HEK293 (cell line): ENCODE data around the gene ELMO1.

ENCODE experiments used
- CTCF ChIA-PET: fragments of 350-600 bp; formaldehyde crosslinking; extraction: SDS; loops from one replicate; lab custom pipeline; 2021; ENCODE audit warnings: antibody characterized with exemption; lab: Yijun Ruan, JAX
- POLR2A ChIA-PET: fragments of 300-600 bp; formaldehyde crosslinking; extraction: SDS; loops from one replicate; lab custom pipeline; 2020; ENCODE audit warnings: antibody characterized with exemption, inconsistent platforms; lab: Yijun Ruan, JAX
- H3K27ac ChIP-seq: fragments of 200-500 bp; sonication (Bioruptor generic); 2 replicates; pipeline ENCODE4 v1.5.1; 2014; ENCODE audit warnings: low read depth, low read length, control low read depth, inconsistent platforms; ENCODE audit errors: extremely low read depth
- H3K36me3 ChIP-seq, 2 experiments: fragments of 200-500 bp in 1 of 2; sonication (Bioruptor generic) in 1 of 2; 1 replicate in 1 of 2; 2 replicates in 1 of 2; pipeline ENCODE4 v1.5.1; 2014 to 2017; ENCODE audit warnings: inconsistent platforms in 2 of 2, low read length in 2 of 2; ENCODE audit not compliant: control insufficient read depth in 2 of 2, insufficient read depth in 1 of 2
- H3K4me1 ChIP-seq: fragments of 200-500 bp; sonication (Bioruptor generic); 2 replicates; pipeline ENCODE4 v1.5.1; 2014; ENCODE audit warnings: mild to moderate bottlenecking, low read length, inconsistent platforms; ENCODE audit not compliant: control insufficient read depth, insufficient read depth
- H3K4me3 ChIP-seq: 2 replicates; pipeline ENCODE4 v1.5.1; 2011; ENCODE audit warnings: low read depth, mild to moderate bottlenecking, control low read depth, low read length, moderate library complexity
- H3K9me3 ChIP-seq: fragments of 200-500 bp; sonication (Bioruptor generic); 2 replicates; pipeline ENCODE4 v1.5.1; 2014; ENCODE audit warnings: low read depth, low read length, inconsistent platforms; ENCODE audit not compliant: control insufficient read depth, insufficient read depth
- CTCF ChIP-seq: fragments of 450-650 bp; formaldehyde crosslinking; IDR thresholded peaks from 2 replicates; pipeline ENCODE4 v1.5.1; 2016; ENCODE audit warnings: missing biosample characterization, missing genetic modification characterization
- GLIS1 ChIP-seq: fragments of 450-650 bp; formaldehyde crosslinking; IDR thresholded peaks from 2 replicates; pipeline ENCODE4 v1.5.1; 2016; ENCODE audit warnings: missing biosample characterization, missing genetic modification characterization
- TCF7L2 ChIP-seq: IDR thresholded peaks from 2 replicates; pipeline ENCODE4 v1.6.1; 2011; ENCODE audit warnings: low read depth, mild to moderate bottlenecking, inconsistent platforms, low read length, moderate library complexity, borderline replicate concordance
- ZFP37 ChIP-seq: fragments of 450-650 bp; formaldehyde crosslinking; IDR thresholded peaks from 2 replicates; pipeline ENCODE4 v1.5.1; 2016; ENCODE audit warnings: missing biosample characterization, missing genetic modification characterization
- ZNF140 ChIP-seq: fragments of 450-650 bp; formaldehyde crosslinking; IDR thresholded peaks from 2 replicates; pipeline ENCODE4 v1.5.1; 2016; ENCODE audit warnings: missing biosample characterization, missing genetic modification characterization
- ZNF16 ChIP-seq: fragments of 450-650 bp; formaldehyde crosslinking; IDR thresholded peaks from 2 replicates; pipeline ENCODE4 v1.5.1; 2016; ENCODE audit warnings: low read depth, missing biosample characterization, missing genetic modification characterization
- ZNF2 ChIP-seq: fragments of 450-650 bp; formaldehyde crosslinking; IDR thresholded peaks from 2 replicates; pipeline ENCODE4 v1.5.1; 2016; ENCODE audit warnings: missing biosample characterization, missing genetic modification characterization
- ZNF223 ChIP-seq: fragments of 450-650 bp; formaldehyde crosslinking; IDR thresholded peaks from 2 replicates; pipeline ENCODE4 v1.5.1; 2016; ENCODE audit warnings: missing biosample characterization, missing genetic modification characterization
- ZNF24 ChIP-seq: fragments of 450-650 bp; formaldehyde crosslinking; IDR thresholded peaks from 2 replicates; pipeline ENCODE4 v1.5.1; 2016; ENCODE audit warnings: missing biosample characterization, missing genetic modification characterization
- ZNF366 ChIP-seq: fragments of 450-650 bp; formaldehyde crosslinking; conservative IDR thresholded peaks from 2 replicates; pipeline ENCODE4 v1.5.1; 2016; ENCODE audit warnings: missing biosample characterization, missing genetic modification characterization
- ZNF513 ChIP-seq: fragments of 450-650 bp; IDR thresholded peaks from 2 replicates; pipeline ENCODE4 v1.5.1; 2018; ENCODE audit warnings: missing biosample characterization, missing genetic modification characterization
- ZNF530 ChIP-seq: fragments of 450-650 bp; formaldehyde crosslinking; IDR thresholded peaks from 2 replicates; pipeline ENCODE4 v1.5.1; 2016; ENCODE audit warnings: low read depth, missing biosample characterization, missing genetic modification characterization
- ZNF544 ChIP-seq: fragments of 450-650 bp; formaldehyde crosslinking; IDR thresholded peaks from 2 replicates; pipeline ENCODE4 v1.5.0; 2017; ENCODE audit warnings: missing biosample characterization, missing genetic modification characterization
- ZNF571 ChIP-seq: fragments of 450-650 bp; formaldehyde crosslinking; IDR thresholded peaks from 2 replicates; pipeline ENCODE4 v1.5.0; 2017; ENCODE audit warnings: missing biosample characterization, missing genetic modification characterization
- ZNF777 ChIP-seq: fragments of 450-650 bp; formaldehyde crosslinking; IDR thresholded peaks from 2 replicates; pipeline ENCODE4 v1.5.1; 2017; ENCODE audit warnings: missing biosample characterization, missing genetic modification characterization, borderline replicate concordance
- TF ChIP-seq, protein P1 (sequence below): fragments of 450-650 bp; formaldehyde crosslinking; IDR thresholded peaks from 2 replicates; pipeline ENCODE4 v1.5.1; 2017; ENCODE audit warnings: missing biosample characterization, missing genetic modification characterization
- TF ChIP-seq, protein P2 (sequence below): fragments of 450-650 bp; formaldehyde crosslinking; IDR thresholded peaks from 2 replicates; pipeline ENCODE4 v1.5.1; 2016; ENCODE audit warnings: missing biosample characterization, missing genetic modification characterization
- TF ChIP-seq, protein P3 (sequence below): fragments of 450-650 bp; formaldehyde crosslinking; IDR thresholded peaks from 2 replicates; pipeline ENCODE4; 2016; ENCODE audit warnings: missing biosample characterization, missing genetic modification characterization

Gene ELMO1

GRCh38 chr7:36874041-36874440, 574.6 kb downstream of the ELMO1 start:
- Histone ChIP-seq H3K9me3 (no peaks in the 10 kb centered on the region), H3K36me3 (no peaks in the 10 kb centered on the region), H3K27ac (no peak overlapping the region), H3K4me3 (no peak overlapping the region), H3K4me1 (no peaks in the 10 kb centered on the region; the same call in 1 of the 2 replicates)
- CTCF ChIA-PET, result no interaction called here
- POLR2A ChIA-PET, result no interaction called here
- TF ChIP-seq, protein P1, sequence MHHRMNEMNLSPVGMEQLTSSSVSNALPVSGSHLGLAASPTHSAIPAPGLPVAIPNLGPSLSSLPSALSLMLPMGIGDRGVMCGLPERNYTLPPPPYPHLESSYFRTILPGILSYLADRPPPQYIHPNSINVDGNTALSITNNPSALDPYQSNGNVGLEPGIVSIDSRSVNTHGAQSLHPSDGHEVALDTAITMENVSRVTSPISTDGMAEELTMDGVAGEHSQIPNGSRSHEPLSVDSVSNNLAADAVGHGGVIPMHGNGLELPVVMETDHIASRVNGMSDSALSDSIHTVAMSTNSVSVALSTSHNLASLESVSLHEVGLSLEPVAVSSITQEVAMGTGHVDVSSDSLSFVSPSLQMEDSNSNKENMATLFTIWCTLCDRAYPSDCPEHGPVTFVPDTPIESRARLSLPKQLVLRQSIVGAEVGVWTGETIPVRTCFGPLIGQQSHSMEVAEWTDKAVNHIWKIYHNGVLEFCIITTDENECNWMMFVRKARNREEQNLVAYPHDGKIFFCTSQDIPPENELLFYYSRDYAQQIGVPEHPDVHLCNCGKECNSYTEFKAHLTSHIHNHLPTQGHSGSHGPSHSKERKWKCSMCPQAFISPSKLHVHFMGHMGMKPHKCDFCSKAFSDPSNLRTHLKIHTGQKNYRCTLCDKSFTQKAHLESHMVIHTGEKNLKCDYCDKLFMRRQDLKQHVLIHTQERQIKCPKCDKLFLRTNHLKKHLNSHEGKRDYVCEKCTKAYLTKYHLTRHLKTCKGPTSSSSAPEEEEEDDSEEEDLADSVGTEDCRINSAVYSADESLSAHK, result no peak
- TF ChIP-seq ZNF223 (tag by site-specific recombination), result no peak
- TF ChIP-seq ZNF530 (tag by site-specific recombination), result no peak
- no peak for TF ChIP-seq ZNF366 (tag by site-specific recombination)
- TF ChIP-seq ZNF24 (tag by site-specific recombination), result no peak
- no peak for TF ChIP-seq GLIS1
- TF ChIP-seq, protein P2, sequence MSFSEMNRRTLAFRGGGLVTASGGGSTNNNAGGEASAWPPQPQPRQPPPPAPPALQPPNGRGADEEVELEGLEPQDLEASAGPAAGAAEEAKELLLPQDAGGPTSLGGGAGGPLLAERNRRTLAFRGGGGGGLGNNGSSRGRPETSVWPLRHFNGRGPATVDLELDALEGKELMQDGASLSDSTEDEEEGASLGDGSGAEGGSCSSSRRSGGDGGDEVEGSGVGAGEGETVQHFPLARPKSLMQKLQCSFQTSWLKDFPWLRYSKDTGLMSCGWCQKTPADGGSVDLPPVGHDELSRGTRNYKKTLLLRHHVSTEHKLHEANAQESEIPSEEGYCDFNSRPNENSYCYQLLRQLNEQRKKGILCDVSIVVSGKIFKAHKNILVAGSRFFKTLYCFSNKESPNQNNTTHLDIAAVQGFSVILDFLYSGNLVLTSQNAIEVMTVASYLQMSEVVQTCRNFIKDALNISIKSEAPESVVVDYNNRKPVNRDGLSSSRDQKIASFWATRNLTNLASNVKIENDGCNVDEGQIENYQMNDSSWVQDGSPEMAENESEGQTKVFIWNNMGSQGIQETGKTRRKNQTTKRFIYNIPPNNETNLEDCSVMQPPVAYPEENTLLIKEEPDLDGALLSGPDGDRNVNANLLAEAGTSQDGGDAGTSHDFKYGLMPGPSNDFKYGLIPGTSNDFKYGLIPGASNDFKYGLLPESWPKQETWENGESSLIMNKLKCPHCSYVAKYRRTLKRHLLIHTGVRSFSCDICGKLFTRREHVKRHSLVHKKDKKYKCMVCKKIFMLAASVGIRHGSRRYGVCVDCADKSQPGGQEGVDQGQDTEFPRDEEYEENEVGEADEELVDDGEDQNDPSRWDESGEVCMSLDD (tag by site-specific recombination), result no peak
- TF ChIP-seq ZNF140 (tag by site-specific recombination), result no peak
- TF ChIP-seq CTCF (tag by site-specific recombination), result no peak
- TF ChIP-seq ZNF16 (tag by site-specific recombination), result no peak
- no peak for TF ChIP-seq ZNF2
- no peak for TF ChIP-seq ZNF544 (tag by site-specific recombination)
- no peak for TF ChIP-seq ZNF777
- TF ChIP-seq ZFP37, result no peak
- TF ChIP-seq, protein P3, sequence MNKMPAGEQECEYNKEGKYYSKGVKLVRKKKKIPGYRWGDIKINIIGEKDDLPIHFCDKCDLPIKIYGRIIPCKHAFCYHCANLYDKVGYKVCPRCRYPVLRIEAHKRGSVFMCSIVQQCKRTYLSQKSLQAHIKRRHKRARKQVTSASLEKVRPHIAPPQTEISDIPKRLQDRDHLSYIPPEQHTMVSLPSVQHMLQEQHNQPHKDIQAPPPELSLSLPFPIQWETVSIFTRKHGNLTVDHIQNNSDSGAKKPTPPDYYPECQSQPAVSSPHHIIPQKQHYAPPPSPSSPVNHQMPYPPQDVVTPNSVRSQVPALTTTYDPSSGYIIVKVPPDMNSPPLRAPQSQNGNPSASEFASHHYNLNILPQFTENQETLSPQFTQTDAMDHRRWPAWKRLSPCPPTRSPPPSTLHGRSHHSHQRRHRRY (tag by site-specific recombination), result no peak
- no peak for TF ChIP-seq TCF7L2
- TF ChIP-seq ZNF571 (tag by site-specific recombination), result no peak
- TF ChIP-seq ZNF513, result no peak
